OCI-LY7 (cell line): Measurements from ENCODE around the gene BOLA1. TPM values are rescaled to one million over a fixed set of nuclear protein-coding genes. Genes with fewer than 3 reads are reported as not detected.

Source experiments
- BruUV-seq: library from RNA; stranded (reverse); fragments of 400-500 nt; replicated peaks from 2 replicates; lab custom pipeline; 2021; lab: Mats Ljungman, UMichigan
- CTCF ChIA-PET: fragments of 300-600 bp; sonication (Branson Sonifier 250); formaldehyde crosslinking; loops from one replicate; lab custom pipeline; 2022; ENCODE audit warnings: antibody characterized with exemption; ENCODE audit not compliant: unreplicated experiment; lab: Charles Lee
- POLR2A ChIA-PET: fragments of 300-600 bp; sonication (Branson Sonifier 250); formaldehyde crosslinking; loops from one replicate; lab custom pipeline; 2022; ENCODE audit warnings: antibody characterized with exemption; lab: Charles Lee
- DNase-seq: peaks from one replicate; pipeline ENCODE4 v3.0.0-alpha.2; 2015; ENCODE audit warnings: low spot score
- H2AFZ ChIP-seq: fragments of 200-600 bp; sonication (generic), shearing (Covaris generic); 2 replicates; pipeline ENCODE4 v1.6.1; 2014; ENCODE audit warnings: mild to moderate bottlenecking, antibody characterized with exemption, low read length, moderate library complexity
- H3K27ac ChIP-seq: fragments of 200-600 bp; sonication (generic); 2 replicates; pipeline ENCODE4 v1.5.1; 2014; ENCODE audit warnings: mixed run types, low read depth, mild to moderate bottlenecking, moderate library complexity, low read length, inconsistent platforms; ENCODE audit not compliant: poor library complexity, severe bottlenecking
- H3K36me3 ChIP-seq: fragments of 200-600 bp; sonication (generic); 2 replicates; pipeline ENCODE4 v1.6.1; 2014; ENCODE audit warnings: mild to moderate bottlenecking, antibody characterized with exemption, low read length, moderate library complexity, mixed read lengths; ENCODE audit not compliant: insufficient read depth
- H3K4me1 ChIP-seq: fragments of 200-600 bp; sonication (generic); 2 replicates; pipeline ENCODE4 v1.5.1; 2014; ENCODE audit warnings: mild to moderate bottlenecking, low read length; ENCODE audit not compliant: insufficient read depth, poor library complexity, severe bottlenecking
- H3K4me2 ChIP-seq: fragments of 200-600 bp; sonication (generic); 2 replicates; pipeline ENCODE4 v1.6.1; 2014; ENCODE audit warnings: mild to moderate bottlenecking, low read length
- H3K4me3 ChIP-seq: fragments of 200-600 bp; sonication (generic); 2 replicates; pipeline ENCODE4 v1.5.1; 2014; ENCODE audit warnings: mild to moderate bottlenecking, low read depth, low read length; ENCODE audit not compliant: poor library complexity, severe bottlenecking
- H3K79me2 ChIP-seq: fragments of 200-600 bp; sonication (generic); 2 replicates; pipeline ENCODE4 v1.6.1; 2016; ENCODE audit warnings: low read depth, mild to moderate bottlenecking, low read length, moderate library complexity, mixed read lengths; ENCODE audit not compliant: insufficient read depth
- H3K9me2 ChIP-seq: fragments of 200-600 bp; sonication (generic); 2 replicates; pipeline ENCODE4 v1.6.1; 2016; ENCODE audit warnings: mild to moderate bottlenecking, low read length, mixed read lengths; ENCODE audit not compliant: insufficient read depth
- H3K9me3 ChIP-seq: fragments of 200-600 bp; sonication (generic); 2 replicates; pipeline ENCODE4 v1.6.1; 2014; ENCODE audit warnings: mild to moderate bottlenecking, mixed run types, low read length, mixed read lengths
- H4K20me1 ChIP-seq: fragments of 200-600 bp; sonication (generic); 2 replicates; pipeline ENCODE4 v1.6.1; 2014; ENCODE audit warnings: mild to moderate bottlenecking, antibody characterized with exemption, low read length, moderate library complexity, mixed read lengths; ENCODE audit not compliant: insufficient read depth
- CTCF ChIP-seq: fragments of 200-600 bp; sonication (generic); conservative IDR thresholded peaks from 2 replicates; pipeline ENCODE4 v1.5.1; 2014; ENCODE audit warnings: mild to moderate bottlenecking, antibody characterized with exemption, low read length, moderate library complexity, mixed read lengths
- EZH2phosphoT487 ChIP-seq: fragments of 200-600 bp; sonication (generic); IDR thresholded peaks from 2 replicates; pipeline ENCODE4 v1.6.1; 2018; ENCODE audit warnings: low read depth, borderline replicate concordance, mild to moderate bottlenecking, mixed run types, antibody characterized with exemption, low read length, moderate library complexity, mixed read lengths
- intact Hi-C: fragments of 100-400 bp; cut with micrococcal nuclease; formaldehyde crosslinking; loops from one replicate; pipeline ENCODE4 v1.10.0; 2022; ENCODE audit not compliant: unreplicated experiment
- total RNA-seq, 2 experiments: library from RNA; depleted of rRNA in 1 of 2; stranded (reverse); fragments of >200 nt in 1 of 2; shearing (Covaris generic) in 1 of 2; gene quantifications; 2 replicates each; pipeline ENCODE4 v1.2.3, GENCODE V29; 2014 to 2022

Gene BOLA1
- total RNA-seq, 2 experiments from 2014 or later, result 9.4 to 10.2 TPM

- ChIA-PET POLR2A (interaction anchor here (0.7 to 1.5 kb wide), 8 partner anchors 9 to 233 kb away, joined by 3 to 5 read pairs (median 3); a partner anchor contains a TSS), CTCF (no interaction called here)
- Histone ChIP-seq H2AFZ (peak overlapping the region; percentile 67; the same call in 1 of the 2 replicates), H3K4me1 (peaks cover 37% of the 10 kb centered on the region), H3K36me3 (peaks cover 37% of the 10 kb centered on the region), H3K79me2 (peaks cover 24% of the 10 kb centered on the region), H3K4me2 (peak overlapping the region; percentile 93), H3K4me3 (peak overlapping the region; percentile 81), H3K27ac (peak overlapping the region; percentile 89), H3K9me2 (no peaks in the 10 kb centered on the region), H3K9me3 (no peaks in the 10 kb centered on the region), H4K20me1 (peaks cover 6% of the 10 kb centered on the region; the same call in 1 of the 2 replicates)
- DNase-seq, result no peak
- no TSS peak for BruUV-seq
- TF ChIP-seq EZH2phosphoT487 (no peak), CTCF (no peak)
- intact Hi-C loops, result no loop called here
Measured at GRCh38 chr1:149928401-149928724, 29.0 kb downstream of the BOLA1 start.

DNA sequence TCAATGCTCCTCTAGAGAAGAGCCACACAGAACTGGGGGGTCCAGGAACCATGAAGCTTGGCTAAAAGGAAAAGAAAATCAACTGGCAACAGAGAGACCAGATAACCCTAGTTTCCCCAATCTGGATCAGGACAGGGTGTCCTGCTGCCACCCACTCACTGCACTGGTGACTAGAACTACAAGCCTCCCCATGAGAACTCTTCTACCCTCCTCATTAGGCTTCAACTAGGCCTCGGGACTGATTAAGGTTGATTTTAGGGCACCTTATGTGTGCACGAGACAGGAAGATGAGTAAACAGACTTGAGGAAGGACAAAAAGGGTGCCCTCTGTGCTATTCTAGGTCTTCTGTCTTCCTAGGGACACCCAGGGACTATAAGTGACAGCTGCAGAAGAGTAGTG lies 30.5 kb downstream of the BOLA1 start:
- H3K27ac ChIP-seq, result no peak overlapping the region
- H2AFZ ChIP-seq, result peak overlapping the region; percentile 65; the same call in 1 of the 2 replicates
- H3K4me1 ChIP-seq, result peaks cover 37% of the 10 kb centered on the region
- H4K20me1 ChIP-seq, result peaks cover 6% of the 10 kb centered on the region; the same call in 1 of the 2 replicates
- ChIA-PET POLR2A (interaction anchor here (0.6 to 2.1 kb wide), 3 partner anchors 31 to 45 kb away, joined by 3 to 16 read pairs (median 8); a partner anchor contains a TSS), CTCF (no interaction called here)
- peaks cover 24% of the 10 kb centered on the region for H3K79me2 ChIP-seq
- peaks cover 22% of the 10 kb centered on the region for H3K36me3 ChIP-seq
- no TSS peak for BruUV-seq
- TF ChIP-seq EZH2phosphoT487 (no peak), CTCF (no peak)
- DNase-seq, result no peak
- H3K9me2 ChIP-seq, result no peaks in the 10 kb centered on the region
- no peaks in the 10 kb centered on the region for H3K9me3 ChIP-seq
- no peak overlapping the region for H3K4me2 ChIP-seq
- H3K4me3 ChIP-seq, result no peak overlapping the region
- intact Hi-C loops, result no loop called here

- Histone ChIP-seq H3K4me3 (no peak overlapping the region), H3K9me3 (no peaks in the 10 kb centered on the region), H2AFZ (no peak overlapping the region), H3K4me2 (no peak overlapping the region), H3K36me3 (peaks cover 8% of the 10 kb centered on the region), H3K27ac (no peak overlapping the region), H4K20me1 (peaks cover 6% of the 10 kb centered on the region; the same call in 1 of the 2 replicates), H3K79me2 (peaks cover 12% of the 10 kb centered on the region), H3K4me1 (peaks cover 26% of the 10 kb centered on the region), H3K9me2 (no peaks in the 10 kb centered on the region)
- ChIA-PET POLR2A (interaction anchor here (0.7 kb wide), 1 partner anchor 137 kb away, joined by 3 read pairs; no protein-coding TSS in a partner anchor), CTCF (no interaction called here)
- TF ChIP-seq EZH2phosphoT487, result no peak
- no peak for TF ChIP-seq CTCF
- DNase-seq, result no peak
- intact Hi-C loops, result no loop called here
- BruUV-seq, result no TSS peak
Measured at GRCh38 chr1:149931212-149931790, 31.9 kb downstream of the BOLA1 start.
